Activated naive CD4-positive, alpha-beta T cell treated with Interleukin-2 at 50 U/mL for 16 hours (primary cell): ENCODE results near the gene TNFSF8.

Experiments
- DNase-seq: peaks from one replicate; pipeline ENCODE4 v3.0.0-alpha.2; 2020

Gene TNFSF8

DNA sequence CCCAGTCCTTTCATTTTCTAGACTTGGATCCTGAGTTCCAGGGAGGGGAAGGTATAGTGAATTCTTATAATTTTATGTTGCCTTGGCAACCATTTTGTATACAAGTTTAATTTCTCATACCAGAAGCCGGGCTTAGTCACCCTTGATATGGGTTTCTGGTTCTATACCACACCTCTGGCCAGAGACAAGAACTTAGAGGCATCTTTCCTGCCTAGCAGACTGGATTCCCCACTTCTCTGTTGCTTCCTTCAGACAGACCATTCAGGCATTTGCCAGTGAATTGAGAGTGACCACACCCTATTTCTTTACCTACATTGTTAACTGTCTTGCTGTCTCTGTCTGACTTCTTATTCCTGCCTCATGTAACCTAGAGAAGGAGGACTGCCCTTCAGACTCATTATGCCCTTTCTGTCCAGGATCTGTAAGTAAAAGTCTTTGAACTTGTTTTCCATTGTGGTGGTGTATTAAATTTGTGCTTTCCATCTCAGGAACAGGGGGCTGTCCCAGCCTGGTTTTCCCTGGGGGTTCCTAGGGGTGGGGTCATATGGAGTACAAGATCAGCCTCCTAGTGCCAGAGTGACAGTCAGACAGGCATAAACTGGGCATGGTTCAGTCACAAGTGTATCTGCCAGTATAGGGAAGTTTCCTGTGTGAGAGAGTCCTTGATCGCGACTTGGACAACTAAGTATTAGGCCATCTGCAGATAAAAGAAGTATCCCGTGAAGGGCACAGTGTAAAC lies 27.4 kb downstream of the TNFSF8 start:
- peak; percentile 55 for DNase-seq

DNA sequence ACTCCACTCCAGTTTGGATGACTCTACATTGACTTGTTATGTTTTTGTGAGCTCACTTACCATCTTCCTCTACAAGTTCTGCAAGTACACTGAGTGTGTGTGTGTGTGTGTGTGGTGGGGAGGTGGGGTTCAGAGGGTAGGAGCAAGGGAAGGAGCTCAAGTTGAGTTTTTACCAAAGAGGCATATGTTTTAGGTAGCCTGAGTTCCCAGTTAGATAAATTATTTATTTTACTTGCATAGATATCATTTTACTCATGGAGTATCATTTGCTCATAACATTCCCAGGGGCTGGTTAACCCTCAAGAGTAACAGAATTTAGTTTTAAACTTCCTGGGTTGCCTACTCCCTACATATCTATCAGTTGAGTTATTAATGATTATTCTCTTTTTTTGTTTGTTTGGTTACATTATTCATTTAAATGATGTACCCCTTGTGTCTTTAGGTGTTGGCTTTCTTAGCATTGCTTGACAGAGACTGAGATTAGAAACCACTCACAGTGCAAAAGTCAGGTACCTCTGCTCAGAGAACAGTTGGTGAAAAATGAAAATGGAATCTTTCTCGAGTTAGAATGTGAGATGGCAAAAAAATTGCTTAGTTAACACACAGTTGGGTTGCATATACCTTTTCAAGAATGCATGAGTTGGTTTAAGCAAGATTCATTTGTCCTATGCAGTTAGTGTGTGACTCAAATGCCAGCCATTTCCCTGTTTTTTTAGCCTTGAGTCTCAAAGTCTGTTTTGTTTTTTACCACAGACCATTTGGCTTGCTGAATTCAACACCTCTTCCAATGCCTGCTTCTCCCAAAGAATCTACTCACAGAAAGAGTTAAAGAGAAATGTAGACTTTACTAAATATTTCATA lies 29.2 kb downstream of the TNFSF8 start:
- DNase-seq: no peak

DNA sequence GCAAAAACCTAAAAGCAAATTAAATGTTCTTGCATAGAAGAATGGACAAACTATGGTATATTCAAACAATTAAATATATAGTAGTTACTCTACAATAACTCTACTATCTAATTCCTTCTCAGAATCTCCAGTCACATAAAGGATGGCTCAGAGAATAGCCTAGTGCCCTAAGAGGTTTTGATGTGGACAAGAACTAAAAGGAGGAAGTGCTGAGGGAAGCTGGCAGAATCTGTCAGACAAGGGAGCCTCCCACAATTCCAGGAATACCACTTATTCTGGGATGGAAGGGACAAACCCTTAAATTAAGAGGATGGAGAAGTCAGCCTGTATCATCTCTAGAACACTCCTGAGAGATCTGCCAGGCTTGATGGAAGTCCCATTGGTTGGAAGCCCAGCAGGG lies 30.4 kb downstream of the TNFSF8 start:
- DNase-seq: no peak

DNA sequence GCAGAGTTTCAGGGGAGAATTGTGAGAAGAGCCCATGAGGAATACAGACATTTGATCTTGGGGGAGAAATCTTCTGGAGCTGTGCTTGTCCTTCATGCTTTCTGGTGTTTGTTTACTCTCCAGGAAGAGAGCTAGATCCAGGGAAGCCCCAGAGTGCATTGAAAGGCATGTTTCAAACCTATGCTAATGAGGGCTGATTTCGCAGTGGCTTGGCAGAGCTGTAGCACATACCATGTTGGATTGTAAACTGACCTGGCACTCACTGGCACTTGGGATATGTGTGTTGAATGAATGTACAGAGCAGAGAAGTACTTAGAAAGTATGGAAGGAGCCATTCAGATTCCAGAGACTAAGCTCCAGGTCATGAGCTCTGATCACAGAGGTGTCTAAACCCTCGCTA lies 30.9 kb downstream of the TNFSF8 start:
- no peak for DNase-seq

DNA sequence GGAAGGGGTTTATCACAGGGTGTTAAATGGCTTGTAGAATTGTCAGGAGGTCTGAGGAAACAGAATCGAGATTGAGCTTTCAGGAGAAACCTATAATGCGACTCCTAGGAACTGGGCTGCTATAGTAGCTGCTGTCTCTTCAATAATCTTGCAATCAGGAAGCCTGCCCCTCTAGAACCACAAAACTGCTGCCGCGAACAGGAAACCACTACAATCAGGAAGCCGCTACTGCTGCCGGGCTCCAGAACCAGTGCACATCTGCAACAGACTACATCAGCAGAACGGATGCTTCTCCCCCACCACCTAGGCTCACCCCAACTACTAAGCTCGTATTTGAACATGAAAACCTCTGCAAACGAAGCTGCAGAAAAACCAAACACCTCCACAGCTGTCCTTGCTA lies 31.6 kb downstream of the TNFSF8 start:
- peak; percentile 64 for DNase-seq

DNA sequence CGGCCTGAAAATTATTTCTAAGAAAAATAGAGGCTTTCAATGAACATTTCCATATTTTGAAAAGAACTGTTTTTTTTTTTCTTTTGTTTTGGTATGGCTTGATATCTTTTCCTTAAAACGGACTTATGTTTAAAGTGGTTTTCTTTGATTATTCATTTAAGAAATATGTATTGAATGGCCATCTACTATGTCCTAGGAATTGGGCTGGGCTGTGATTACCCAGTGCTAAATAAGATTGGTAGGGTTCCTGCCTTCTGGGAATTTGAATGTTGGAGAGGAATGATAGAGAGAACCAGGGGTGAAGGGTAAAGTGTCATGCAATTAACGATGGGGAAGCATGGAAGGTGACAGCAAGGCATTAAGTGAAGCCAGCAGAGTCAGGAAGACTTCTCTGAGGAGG lies 33.2 kb downstream of the TNFSF8 start:
- no peak for DNase-seq

DNA sequence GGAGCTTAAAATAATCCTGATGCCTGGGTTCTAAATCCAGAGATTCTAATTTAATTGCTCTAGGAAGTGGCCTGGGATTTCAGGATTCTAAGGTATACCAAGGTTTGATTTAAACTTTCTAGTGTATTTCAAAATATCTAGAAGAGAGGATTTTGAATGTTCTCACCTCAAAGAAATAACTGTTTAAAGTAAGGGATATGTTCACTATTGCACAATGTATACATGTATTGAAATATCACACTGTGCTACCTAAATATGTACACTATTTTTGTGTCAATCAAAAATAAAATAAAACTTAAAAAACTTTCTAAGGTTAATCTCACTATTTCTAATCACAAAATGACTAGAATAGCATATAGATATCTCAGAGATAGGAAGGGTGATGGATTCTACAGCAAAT lies 34.0 kb downstream of the TNFSF8 start:
- DNase-seq: no peak

DNA sequence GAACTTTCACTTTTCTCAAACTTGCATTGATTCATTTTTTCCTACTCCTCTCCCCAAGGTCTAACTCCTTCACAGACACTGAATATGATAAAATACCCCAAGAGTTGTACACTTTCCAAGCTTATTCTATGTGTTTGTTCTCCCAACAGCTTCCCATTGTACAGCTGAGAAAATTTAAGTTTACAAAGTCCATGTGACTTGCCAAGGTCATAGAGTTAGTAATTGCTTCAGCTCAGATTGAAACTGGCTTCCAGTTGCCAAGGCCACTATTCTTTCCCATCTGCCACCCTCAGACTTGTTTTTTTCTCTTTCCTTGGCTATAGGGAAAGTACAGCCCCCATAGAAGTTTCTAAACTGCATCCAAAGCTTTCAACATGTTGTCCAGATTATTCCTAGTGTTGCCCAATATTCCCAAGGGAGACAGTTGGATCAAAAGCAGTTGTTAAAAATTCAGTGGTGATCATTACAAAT lies 34.8 kb downstream of the TNFSF8 start:
- no peak for DNase-seq

DNA sequence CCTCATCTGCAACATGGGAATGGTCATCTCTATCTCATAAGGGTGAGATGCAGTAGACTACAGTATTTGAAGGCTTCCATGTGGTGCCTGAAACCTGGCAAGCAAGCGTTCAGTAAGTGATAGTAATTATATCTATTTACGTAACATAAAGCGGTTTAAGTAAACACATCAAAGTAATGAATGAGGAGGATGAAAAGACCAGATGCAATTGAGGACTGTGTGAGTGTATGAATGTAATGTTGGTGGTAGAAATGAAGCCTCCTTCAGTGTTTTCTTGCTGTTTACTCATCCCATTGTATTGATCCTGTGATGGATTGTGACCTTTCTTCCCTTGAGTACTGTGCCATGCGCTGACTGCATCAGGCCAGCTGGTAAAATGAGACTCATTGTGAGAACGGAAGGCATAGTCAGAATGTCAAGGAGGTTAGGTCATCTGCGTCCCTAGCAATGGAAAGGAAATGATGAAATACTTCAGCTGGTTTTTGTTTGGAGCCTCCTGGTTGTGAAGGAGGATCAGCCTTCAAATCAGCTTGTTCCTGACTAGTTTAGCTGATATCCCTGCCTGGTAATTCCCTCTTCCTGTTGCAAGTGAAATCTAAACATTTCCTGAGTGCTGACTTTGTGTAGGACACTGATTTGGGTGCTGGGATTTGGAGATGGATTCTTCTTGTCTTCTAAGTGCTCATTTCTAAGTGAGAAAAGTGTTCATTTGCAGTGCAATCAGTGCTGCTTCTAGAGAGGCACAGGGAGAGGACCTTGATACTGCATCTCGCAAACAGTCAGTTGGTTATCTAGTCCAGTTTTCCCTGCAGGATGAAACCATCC lies 35.6 kb downstream of the TNFSF8 start:
- DNase-seq: peak; percentile 43

DNA sequence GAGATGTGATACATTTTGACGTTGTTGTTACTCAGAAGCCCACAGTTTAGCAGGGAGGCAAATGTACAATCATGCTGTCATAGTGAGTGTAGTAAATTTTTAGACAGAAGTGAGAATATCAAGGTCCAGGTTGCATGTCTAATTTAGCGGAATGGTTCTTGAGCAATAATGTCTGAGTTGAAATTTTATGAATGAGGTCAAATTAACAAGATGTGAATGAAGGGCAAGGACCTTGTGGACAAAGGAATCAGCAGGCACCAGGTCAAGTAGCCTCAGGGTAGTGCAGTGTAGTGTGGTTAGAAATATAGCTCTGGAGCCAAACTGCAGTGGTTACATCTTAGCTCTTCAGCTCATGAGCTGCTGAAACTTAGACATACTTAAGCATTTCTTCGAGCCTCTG lies 36.2 kb downstream of the TNFSF8 start:
- no peak for DNase-seq

DNA sequence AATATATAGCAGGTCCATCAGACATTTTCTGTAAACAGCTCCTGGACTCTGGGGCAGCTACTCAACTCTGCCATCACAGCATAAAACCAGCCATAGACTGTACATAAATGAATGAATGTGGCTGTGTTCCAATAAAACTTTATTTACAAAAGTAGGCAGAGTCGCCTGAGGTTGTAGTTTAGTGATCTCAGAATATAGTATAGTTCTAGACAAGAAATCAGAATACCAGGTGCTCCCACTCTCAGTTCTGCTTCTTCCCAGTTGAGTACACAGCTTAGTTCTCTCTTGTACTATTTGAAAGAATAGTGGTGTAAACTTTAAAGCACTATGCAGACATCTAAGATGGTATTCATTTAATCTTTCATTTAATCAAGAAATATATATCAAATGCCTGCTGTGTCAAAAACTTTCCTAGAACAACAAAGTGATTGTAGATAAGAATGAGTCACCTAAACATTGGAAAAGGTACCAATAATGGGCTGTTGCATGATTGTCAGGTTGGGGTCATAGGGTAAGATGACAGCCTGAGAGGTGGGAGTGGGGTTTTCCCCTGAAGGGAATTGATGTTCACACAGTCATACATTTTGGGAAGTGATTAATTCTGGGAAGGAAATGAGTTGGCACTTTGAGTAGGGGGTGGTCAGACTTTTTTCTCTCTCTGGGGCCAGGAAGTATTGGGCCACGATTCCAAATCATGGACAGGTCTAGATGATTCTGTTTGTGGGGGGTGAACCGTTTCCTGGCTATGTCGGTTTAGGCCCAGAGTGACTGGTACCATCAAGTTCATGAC lies 37.0 kb downstream of the TNFSF8 start:
- peak; percentile 51 for DNase-seq

DNA sequence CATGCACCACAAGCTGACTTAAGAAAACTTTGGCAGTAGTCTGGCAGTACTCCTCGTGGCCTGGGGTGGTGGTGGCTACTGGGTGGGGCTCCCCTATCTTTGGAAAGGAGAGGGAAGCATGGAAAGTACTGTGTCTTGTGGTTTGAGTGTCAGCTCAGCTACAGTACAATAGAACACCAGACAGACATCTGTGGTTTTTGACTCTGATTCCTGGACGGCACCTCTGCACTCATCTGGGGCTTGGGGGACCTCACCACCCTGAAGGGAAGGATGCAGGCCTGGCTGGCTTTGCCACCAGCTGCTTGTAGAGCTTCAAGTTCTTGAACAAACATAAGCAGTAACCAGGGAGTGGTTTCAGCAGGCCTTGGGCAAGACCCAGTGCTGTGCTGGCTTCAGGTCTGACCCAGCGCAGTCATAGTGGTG lies 40.6 kb downstream of the TNFSF8 start:
- DNase-seq: peak; percentile 24

DNA sequence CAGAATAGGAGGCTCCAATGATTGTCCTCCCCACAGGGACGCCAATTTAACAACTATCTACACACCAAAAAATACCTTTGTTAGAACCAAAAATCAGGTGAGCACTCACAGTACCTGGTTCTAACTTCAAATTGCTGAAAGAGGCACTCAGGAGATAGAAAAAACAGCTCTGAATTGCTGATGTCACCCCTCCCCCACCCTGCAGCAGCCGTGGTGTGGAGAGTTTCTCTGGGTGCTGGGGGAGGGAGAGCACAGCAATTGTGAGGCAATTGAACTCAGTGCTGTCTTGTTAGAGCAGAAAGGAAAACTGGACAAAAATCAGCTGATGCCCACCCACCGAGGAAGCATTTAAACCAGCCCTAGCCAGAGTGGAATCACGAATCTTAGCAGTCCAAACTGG lies 41.8 kb downstream of the TNFSF8 start:
- no peak for DNase-seq

DNA sequence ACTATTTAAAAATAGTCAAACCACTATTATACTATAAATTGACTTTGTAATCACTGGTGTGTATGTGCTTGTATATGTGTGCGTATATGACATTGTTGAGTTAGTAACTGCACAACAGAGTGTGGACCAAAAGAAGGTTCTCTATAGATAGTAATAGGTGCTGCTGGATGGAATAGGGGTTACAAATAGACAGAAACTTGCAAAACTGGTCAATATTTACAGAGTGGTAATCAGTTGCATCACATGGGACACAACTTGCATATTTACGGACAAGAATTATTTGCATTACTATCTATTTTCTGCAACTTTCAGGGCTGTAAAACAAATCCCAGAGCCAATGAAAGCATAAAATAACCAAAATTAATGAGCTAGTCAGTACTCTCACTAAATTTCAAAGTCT lies 42.4 kb downstream of the TNFSF8 start:
- DNase-seq: no peak

DNA sequence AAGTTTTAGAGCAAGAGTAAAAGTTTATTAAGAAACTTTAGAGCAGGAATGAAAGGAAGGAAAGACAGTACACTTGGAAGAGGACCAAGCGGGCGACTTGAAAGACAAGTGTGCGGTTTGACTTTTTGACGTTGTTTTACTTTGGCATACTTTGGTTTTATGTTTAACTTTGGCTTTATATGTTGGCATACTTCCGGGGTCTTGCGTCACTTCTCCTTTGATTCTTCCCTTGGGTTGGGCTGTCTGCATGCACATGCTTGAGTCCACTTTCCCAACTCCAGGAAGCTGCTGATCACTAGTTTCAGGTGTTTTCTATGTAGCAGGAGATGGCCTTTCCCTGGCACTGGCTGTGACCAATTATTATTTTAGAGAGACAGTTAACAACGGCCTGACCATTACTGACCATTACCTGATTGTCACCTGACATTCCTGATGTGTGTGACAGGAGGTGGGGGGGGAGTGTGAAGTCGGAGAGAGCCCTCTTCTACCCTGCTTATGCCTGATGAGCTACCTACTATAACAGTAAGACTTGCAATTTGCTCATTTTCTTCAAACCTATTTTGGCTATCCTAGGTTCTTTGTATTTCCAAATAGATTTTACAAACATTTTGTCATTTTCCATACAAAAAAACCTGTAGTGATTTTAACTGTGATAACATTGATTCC lies 45.5 kb downstream of the TNFSF8 start:
- DNase-seq: no peak

DNA sequence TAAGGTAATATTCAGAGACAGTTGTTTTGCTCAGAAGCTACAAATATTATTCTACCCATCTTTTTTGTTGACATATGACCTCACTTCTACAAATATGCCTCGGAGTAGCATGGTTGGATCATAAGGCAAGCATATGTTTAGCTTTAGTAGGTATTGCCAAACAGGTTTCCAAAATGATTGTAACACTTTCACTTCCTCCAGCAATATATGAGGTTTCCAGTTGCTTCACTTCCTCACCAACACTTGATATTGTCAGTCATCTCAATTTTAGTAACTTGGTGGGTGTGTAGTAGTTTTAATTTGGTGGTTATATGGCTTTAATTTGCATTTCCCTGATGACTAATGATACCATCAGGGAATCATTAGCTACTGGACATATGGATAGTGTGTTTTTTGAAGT lies 46.7 kb downstream of the TNFSF8 start:
- no peak for DNase-seq

DNA sequence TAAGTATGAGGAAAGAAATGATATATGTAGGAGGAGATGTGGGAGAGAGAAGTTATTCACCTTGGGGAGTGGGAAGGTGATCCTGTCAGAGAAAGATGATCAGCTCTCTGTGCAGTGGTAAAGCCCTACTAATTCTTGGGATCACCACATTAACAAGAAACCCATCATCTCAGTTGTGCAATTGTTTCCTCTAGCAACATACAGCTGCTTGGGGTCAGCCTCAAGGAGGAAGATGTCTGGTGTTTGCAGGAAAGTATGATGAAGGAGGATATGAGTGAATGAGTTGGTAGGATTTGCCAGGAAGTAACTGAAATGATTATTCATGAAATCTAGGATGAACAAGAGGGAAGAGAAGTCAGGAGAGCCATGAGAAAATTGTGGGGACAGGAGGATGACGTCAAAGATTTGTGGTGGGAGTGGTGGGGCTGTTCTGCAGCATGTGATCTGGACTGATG lies 50.1 kb downstream of the TNFSF8 start:
- no peak for DNase-seq

DNA sequence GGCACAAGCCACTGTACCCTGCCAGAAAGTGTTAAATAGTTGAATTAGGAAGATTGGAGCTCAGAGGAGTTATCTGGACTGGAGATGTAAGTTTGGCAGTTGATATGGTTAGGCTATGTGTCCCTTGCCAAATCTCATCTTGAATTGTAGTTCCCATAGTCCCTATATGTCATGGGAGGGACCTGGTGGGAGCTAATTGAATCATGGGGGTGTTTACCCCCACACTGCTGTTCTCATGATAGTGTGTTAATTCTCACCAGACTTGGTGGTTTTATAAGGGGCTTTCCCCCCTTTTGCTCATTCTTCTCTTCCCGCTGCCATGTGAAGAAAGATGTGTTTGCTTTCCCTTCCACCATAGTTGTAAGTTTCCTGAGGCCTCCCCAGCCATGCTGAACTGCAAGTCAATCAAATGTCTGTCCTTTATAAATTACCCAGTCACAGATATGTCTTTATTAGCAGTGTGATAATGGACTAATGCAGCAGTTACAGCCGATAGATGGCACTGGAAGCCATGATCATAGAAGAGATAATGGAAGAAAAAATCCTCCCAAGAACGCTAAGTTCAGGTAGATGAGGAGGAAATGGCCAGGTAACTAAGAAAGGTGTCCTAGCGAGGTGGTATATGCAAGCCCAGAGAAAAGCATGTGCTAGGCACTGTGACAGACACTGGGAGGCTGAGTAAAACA lies 51.4 kb downstream of the TNFSF8 start:
- no peak for DNase-seq

DNA sequence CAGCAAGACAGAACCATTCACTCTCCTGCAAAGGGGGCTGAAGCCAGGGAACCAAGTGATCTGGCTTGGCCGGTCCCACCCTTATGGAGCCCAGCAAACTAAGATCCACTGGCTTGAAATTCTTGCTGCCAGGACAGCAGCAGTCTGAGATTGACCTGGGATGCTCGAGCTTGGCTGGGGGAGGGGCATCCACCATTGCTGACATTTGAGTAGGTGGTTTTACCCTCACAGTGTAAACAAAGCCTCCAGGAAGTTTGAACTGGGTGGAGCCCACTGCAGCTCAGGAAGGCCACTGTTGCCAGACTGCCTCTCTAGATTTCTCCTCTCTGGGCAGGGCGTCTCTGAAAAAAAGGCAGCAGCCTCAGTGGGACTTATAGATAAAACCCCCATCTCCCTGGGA lies 60.5 kb downstream of the TNFSF8 start:
- DNase-seq: no peak

DNA sequence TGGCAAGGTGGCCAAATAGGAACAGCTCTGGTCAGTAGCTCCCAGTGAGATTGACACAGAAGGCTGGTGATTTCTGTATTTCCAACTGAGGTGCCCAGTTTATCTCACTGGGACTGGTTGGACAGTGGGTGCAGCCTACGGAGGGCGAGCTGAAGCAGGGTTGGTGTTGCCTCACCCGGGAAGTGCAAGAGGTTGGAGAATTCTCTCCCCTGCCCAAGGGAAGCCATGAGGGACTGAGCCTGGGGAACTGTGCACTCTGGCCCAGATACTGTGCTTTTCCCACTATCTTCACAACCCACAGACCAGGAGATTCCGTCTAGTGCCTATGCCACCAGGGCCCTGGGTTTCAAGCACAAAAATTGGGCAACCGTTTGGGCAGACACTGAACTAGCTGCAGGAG lies 61.0 kb downstream of the TNFSF8 start:
- no peak for DNase-seq

DNA sequence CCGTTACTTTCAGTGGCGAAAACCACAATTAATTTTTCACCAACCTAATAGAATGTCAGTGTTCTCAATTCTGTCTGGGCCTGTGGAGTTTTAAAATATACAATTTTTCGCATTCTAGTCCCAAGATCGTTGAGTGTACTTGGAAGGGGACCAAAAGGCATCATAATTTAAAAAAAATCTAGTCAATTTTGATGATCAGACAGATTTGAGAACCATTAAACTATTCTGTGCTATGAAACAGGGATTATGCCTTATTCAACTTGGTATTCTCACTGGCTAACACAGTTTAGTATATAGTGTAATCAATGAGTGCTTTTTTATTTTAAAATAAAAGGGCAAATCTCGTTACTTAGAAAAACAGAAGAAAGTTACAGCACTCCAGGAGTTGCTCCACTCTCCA lies 63.1 kb downstream of the TNFSF8 start:
- no peak for DNase-seq
